DND-41 (cell line): ENCODE data around the gene TAGLN2.
"Not testable (repeated sequence)": the region's sequence is repeated elsewhere in the genome, so short reads cannot be mapped to it uniquely, and the experiment has no call there.

Experiments
- ATAC-seq: fragments of 200-7000 bp; cut with Tn5 transposase; 3 replicates; pipeline ENCODE4 v1.9.1; 2021; ENCODE audit warnings: low read depth; ENCODE audit not compliant: insufficient read depth
- DNase-seq: peaks from one replicate; pipeline ENCODE4 v3.0.0-alpha.2; 2020
- H2AFZ ChIP-seq: 2 replicates; pipeline ENCODE4 v1.6.0; 2012; ENCODE audit warnings: low read depth, low read length
- H3K27ac ChIP-seq: 2 replicates; pipeline ENCODE4 v1.5.1; 2012; ENCODE audit warnings: low read length, inconsistent platforms
- H3K27me3 ChIP-seq: fragments of 200-600 bp; sonication (generic); 2 replicates; pipeline ENCODE4 v1.6.0; 2012; ENCODE audit warnings: low read length, mild to moderate bottlenecking, inconsistent platforms; ENCODE audit not compliant: insufficient read depth, poor library complexity
- H3K36me3 ChIP-seq: 2 replicates; pipeline ENCODE4 v1.5.1; 2012; ENCODE audit warnings: low read length, inconsistent platforms; ENCODE audit not compliant: insufficient read depth
- H3K4me1 ChIP-seq: 2 replicates; pipeline ENCODE4 v1.5.1; 2012; ENCODE audit warnings: mild to moderate bottlenecking, low read length; ENCODE audit not compliant: insufficient read depth
- H3K4me2 ChIP-seq: 2 replicates; pipeline ENCODE4 v1.6.0; 2012; ENCODE audit warnings: mild to moderate bottlenecking, moderate library complexity, low read length, inconsistent platforms; ENCODE audit not compliant: insufficient read depth
- H3K4me3 ChIP-seq, 2 experiments: fragments of 200-600 bp in 1 of 2; shearing (Covaris generic) in 1 of 2; 2 replicates each; pipeline ENCODE4 v1.5.1; 2012 to 2016; ENCODE audit warnings: inconsistent platforms in 2 of 2, low read length in 2 of 2, mild to moderate bottlenecking in 2 of 2, low read depth in 1 of 2, moderate library complexity in 1 of 2
- H3K79me2 ChIP-seq: 2 replicates; pipeline ENCODE4 v1.6.0; 2012; ENCODE audit warnings: low read length, inconsistent platforms; ENCODE audit not compliant: insufficient read depth
- H3K9ac ChIP-seq: 2 replicates; pipeline ENCODE4 v1.6.0; 2012; ENCODE audit warnings: low read depth, mild to moderate bottlenecking, inconsistent platforms, low read length, moderate library complexity
- H3K9me3 ChIP-seq: 2 replicates; pipeline ENCODE4 v1.5.1; 2012; ENCODE audit warnings: low read length, moderate library complexity, mild to moderate bottlenecking, inconsistent platforms; ENCODE audit not compliant: insufficient read depth, severe bottlenecking
- H4K20me1 ChIP-seq: 2 replicates; pipeline ENCODE4 v1.6.0; 2012; ENCODE audit warnings: low read length; ENCODE audit not compliant: insufficient read depth
- CTCF ChIP-seq: IDR thresholded peaks from 2 replicates; pipeline ENCODE4 v1.5.1; 2012; ENCODE audit warnings: borderline replicate concordance, low read length, moderate library complexity, mild to moderate bottlenecking; ENCODE audit not compliant: poor library complexity, severe bottlenecking; ENCODE audit errors: extremely low read depth
- EZH2 ChIP-seq: IDR thresholded peaks from 3 replicates; pipeline ENCODE4 v1.6.1; 2012; ENCODE audit warnings: borderline replicate concordance, low read depth, mild to moderate bottlenecking, moderate library complexity, low read length, inconsistent platforms; ENCODE audit not compliant: severe bottlenecking

Gene TAGLN2

GRCh38 chr1:159906960-159907359 is 18.3 kb downstream of the TAGLN2 start:
- Histone ChIP-seq H3K27ac (no peak overlapping the region), H3K4me3 (no peak overlapping the region), H4K20me1 (no peaks in the 10 kb centered on the region), H3K36me3 (no peaks in the 10 kb centered on the region), H3K4me1 (peaks cover 17% of the 10 kb centered on the region), H3K79me2 (no peaks in the 10 kb centered on the region), H3K27me3 (no peaks in the 10 kb centered on the region), H3K9ac (no peak overlapping the region), H3K9me3 (no peaks in the 10 kb centered on the region), H2AFZ (no peak overlapping the region), H3K4me2 (no peak overlapping the region)
- ATAC-seq (no peak), DNase-seq (no peak)
- TF ChIP-seq EZH2 (no peak), CTCF (no peak)

- not testable (repeated sequence) for H4K20me1 ChIP-seq, H3K9me3 ChIP-seq, ATAC-seq, H3K27me3 ChIP-seq, H3K4me1 ChIP-seq, H3K36me3 ChIP-seq, H3K4me2 ChIP-seq, H3K4me3 ChIP-seq, H2AFZ ChIP-seq, H3K9ac ChIP-seq, DNase-seq, H3K79me2 ChIP-seq, H3K27ac ChIP-seq
Observed at GRCh38 chr1:159904036-159904435, 21.3 kb downstream of the TAGLN2 start.

GRCh38 chr1:159902541-159902940 is 22.8 kb downstream of the TAGLN2 start:
- Histone ChIP-seq H3K4me2 (no peak overlapping the region), H4K20me1 (no peaks in the 10 kb centered on the region), H3K36me3 (no peaks in the 10 kb centered on the region), H3K27ac (no peak overlapping the region), H3K9ac (no peak overlapping the region), H3K79me2 (no peaks in the 10 kb centered on the region), H3K4me3 (no peak overlapping the region), H3K27me3 (no peaks in the 10 kb centered on the region), H3K9me3 (no peaks in the 10 kb centered on the region), H2AFZ (no peak overlapping the region), H3K4me1 (no peaks in the 10 kb centered on the region)
- ATAC-seq (no peak), DNase-seq (no peak)
- TF ChIP-seq CTCF: no peak
- no peak for TF ChIP-seq EZH2

GRCh38 chr1:159900755-159901360 is 24.4 kb downstream of the TAGLN2 start:
- no peaks in the 10 kb centered on the region for H3K36me3 ChIP-seq
- H3K79me2 ChIP-seq: no peaks in the 10 kb centered on the region
- H3K4me2 ChIP-seq: no peak overlapping the region
- no peaks in the 10 kb centered on the region for H3K9me3 ChIP-seq
- no peaks in the 10 kb centered on the region for H3K27me3 ChIP-seq
- no peak overlapping the region for H2AFZ ChIP-seq
- TF ChIP-seq CTCF: no peak
- no peak for TF ChIP-seq EZH2
- H3K27ac ChIP-seq: no peak overlapping the region
- H3K4me1 ChIP-seq: no peaks in the 10 kb centered on the region
- DNase-seq (no peak), ATAC-seq (no peak)
- H3K9ac ChIP-seq: no peak overlapping the region
- no peaks in the 10 kb centered on the region for H4K20me1 ChIP-seq
- H3K4me3 ChIP-seq: no peak overlapping the region
